ENCODE measurements around the gene RFX3. TPM values are rescaled to one million over a fixed set of nuclear protein-coding genes. Genes with fewer than 3 reads are reported as not detected.

Gene RFX3
- total RNA-seq, 2 donors from 2014 or later = 8.7 to 19.8 TPM

DNA sequence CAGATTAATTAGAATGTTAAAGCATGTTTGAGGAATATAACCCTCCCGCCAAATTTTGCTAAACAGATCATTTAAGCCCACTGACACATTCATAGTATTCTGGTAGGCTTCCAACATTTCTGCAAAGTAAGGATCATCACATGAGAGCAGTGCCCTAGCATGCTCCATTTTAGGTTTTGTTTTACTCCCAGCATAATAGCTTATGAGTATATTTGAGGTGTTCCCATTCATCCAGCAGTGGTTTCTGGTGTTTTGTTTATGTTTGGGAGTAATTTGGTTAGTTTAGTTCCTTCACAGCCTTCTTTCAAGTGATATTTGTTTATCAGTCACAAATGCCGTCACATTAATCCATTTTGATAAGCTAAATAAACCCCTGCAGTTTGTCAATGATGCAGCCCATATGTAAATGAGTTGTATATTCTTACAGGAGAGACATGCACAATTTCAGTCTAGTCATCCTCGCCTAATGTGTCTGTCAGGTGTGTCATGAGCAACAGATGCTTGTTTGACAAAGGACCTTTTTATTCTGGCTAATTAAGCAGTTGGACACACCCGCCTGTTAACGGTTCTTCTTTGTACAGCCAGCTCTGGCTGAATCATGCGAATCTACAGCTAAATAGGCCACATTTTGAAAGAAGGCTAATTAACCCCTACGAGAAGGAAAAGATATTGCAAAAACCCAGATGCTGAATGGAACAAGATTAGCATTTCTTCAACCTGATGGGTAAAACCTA, 124.4 kb downstream of the RFX3 start:
- ATAC-seq (replicated peaks) = no peak
- peaks cover 24% of the 10 kb centered on the region for H3K4me1 Mint-ChIP-seq
- H3K4me3 Mint-ChIP-seq = no peak overlapping the region
- peak overlapping the region; percentile 20 for H3K27ac Mint-ChIP-seq
- no peaks in the 10 kb centered on the region for H3K27me3 Mint-ChIP-seq
- no peaks in the 10 kb centered on the region for H3K9me3 Mint-ChIP-seq
- peaks cover 3% of the 10 kb centered on the region for H3K36me3 Mint-ChIP-seq (ENCODE audit: low read depth)

DNA sequence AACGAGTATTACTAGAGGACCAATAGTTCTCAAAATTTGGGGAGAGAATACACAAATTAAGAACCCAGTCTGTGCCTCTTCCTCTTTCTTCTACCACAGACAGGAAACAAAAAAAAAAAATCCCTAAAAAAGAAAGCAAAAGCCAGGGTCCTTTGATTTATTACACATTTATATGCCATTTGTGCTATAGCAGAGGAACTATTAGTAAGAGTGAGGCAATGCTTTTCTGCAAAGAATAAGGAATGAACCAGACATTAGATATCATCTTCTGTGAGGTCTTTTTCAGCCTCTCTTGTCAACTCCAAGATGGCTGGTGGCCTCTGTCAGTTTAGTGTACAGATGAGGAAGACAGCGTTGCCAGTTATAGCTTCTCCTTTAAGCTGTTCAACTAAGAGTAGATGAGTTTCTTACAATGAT, 127.6 kb downstream of the RFX3 start:
- Mint-ChIP-seq H3K9me3 (no peaks in the 10 kb centered on the region), H3K4me1 (peaks cover 15% of the 10 kb centered on the region), H3K36me3 (ENCODE audit: low read depth) (peaks cover 24% of the 10 kb centered on the region), H3K4me3 (peak overlapping the region; percentile 58), H3K27me3 (no peaks in the 10 kb centered on the region), H3K27ac (peak overlapping the region; percentile 76)
- ATAC-seq (replicated peaks) = peak; percentile 23

DNA sequence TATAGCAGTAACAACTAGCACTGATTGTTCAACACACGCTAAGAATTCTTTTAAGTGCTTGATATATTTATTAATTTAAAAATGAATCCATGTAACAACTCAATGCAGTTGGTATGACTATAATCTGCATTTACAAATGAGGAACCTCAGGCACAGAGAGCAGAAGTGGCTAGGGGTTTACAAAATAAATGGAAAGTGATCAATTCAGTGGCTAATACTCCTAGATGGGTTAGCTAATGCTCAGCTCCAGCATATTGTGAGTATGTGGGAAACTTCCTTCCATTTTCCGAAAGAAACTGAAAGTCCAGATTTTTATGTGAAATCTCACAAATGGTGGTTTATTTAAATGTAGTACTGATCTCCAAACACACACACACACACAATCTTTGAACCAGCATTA, 128.0 kb downstream of the RFX3 start:
- peak overlapping the region; percentile 76 for H3K27ac Mint-ChIP-seq
- ATAC-seq (replicated peaks) = no peak
- H3K4me1 Mint-ChIP-seq = peaks cover 10% of the 10 kb centered on the region
- peak overlapping the region; percentile 58 for H3K4me3 Mint-ChIP-seq
- peaks cover 25% of the 10 kb centered on the region for H3K36me3 Mint-ChIP-seq (ENCODE audit: low read depth)
- H3K9me3 Mint-ChIP-seq = no peaks in the 10 kb centered on the region
- H3K27me3 Mint-ChIP-seq = no peaks in the 10 kb centered on the region

DNA sequence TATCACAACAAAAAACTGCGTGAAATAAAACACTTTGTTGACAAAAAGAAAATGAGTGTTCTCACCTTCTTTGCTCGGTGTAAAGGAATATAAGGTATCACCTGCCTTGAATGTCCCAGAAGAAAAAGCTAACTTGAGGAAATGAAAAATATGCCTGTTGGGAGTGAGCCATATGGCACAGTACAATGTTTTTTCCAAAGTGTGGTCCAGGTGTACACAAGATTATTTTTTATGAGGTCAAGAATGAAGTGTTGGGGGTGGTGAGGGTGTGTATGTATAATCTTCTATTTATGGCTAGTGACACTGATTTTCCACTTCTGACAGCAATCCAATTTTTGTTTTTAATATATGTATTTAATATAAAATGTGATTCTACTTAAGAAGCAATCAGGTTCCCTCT, 134.4 kb downstream of the RFX3 start:
- peaks cover 68% of the 10 kb centered on the region for H3K36me3 Mint-ChIP-seq (ENCODE audit: low read depth)
- H3K4me1 Mint-ChIP-seq = peaks cover 16% of the 10 kb centered on the region
- no peak overlapping the region for H3K4me3 Mint-ChIP-seq
- no peaks in the 10 kb centered on the region for H3K9me3 Mint-ChIP-seq
- no peaks in the 10 kb centered on the region for H3K27me3 Mint-ChIP-seq
- no peak for ATAC-seq (replicated peaks)
- H3K27ac Mint-ChIP-seq = no peak overlapping the region

DNA sequence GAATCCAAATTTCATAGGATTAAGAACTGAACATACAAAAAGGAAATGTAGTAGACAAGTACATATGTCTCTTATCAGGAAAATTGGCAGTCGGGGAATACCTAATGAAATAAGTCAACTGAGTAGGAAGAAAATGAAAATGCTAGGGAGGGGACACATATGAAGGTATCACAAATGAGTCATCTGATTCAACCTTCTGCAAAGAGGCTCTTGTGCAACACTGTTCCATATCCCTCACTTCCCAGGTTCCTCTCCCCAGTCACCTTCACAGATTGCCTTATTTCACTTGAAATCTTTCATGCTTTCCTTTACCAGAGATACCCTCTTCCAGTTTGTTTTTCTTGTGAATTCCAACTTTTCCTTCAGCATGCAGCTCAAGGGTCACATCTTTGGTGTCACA, 139.0 kb downstream of the RFX3 start:
- peak overlapping the region; percentile 17 for H3K27ac Mint-ChIP-seq
- peak overlapping the region; percentile 35 for H3K4me3 Mint-ChIP-seq
- peak; percentile 39 for ATAC-seq (replicated peaks)
- peaks cover 3% of the 10 kb centered on the region for H3K9me3 Mint-ChIP-seq
- no peaks in the 10 kb centered on the region for H3K27me3 Mint-ChIP-seq
- H3K36me3 Mint-ChIP-seq (ENCODE audit: low read depth) = peaks cover 44% of the 10 kb centered on the region
- peaks cover 22% of the 10 kb centered on the region for H3K4me1 Mint-ChIP-seq

DNA sequence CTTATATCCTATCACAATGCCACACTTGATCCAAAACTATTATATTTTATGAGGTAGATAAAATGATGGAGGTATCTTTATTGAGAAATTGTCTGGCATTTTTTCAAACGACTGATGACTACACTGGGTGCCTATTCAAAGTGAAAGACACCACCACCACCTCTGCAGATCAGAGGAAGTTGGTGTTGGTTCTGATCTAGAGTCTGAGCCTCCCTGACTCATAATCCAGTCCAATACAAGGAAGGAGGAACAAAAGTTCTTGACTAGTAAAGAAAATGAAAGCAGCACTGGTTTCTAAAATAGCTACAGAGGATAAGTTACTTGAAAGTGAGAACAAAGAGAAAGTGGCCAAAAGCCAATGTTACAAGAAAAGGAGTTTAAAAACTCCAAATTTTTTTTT, 139.9 kb downstream of the RFX3 start:
- H3K27me3 Mint-ChIP-seq = no peaks in the 10 kb centered on the region
- peak; percentile 100 for ATAC-seq (replicated peaks)
- H3K9me3 Mint-ChIP-seq = peaks cover 3% of the 10 kb centered on the region
- peak overlapping the region; percentile 35 for H3K4me3 Mint-ChIP-seq
- peaks cover 21% of the 10 kb centered on the region for H3K4me1 Mint-ChIP-seq
- no peak overlapping the region for H3K27ac Mint-ChIP-seq
- H3K36me3 Mint-ChIP-seq (ENCODE audit: low read depth) = peaks cover 35% of the 10 kb centered on the region

DNA sequence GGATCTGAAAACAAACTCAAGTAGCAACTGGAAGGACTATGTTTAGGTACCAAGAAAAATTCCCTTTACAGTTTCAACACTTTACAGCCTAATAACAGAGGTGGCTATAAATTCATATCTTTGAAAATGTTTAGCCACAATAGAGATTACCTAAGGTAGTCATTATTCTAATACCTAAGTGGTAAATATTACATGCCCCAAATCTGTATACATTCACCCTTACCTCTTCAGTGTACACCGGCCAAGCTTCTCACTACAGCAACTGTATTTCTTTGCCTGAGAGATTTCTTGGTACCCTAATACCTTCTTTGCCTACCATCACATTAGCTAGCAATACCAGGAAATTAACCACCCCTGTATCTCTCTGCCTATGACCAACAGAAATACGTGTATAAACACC, 154.0 kb downstream of the RFX3 start:
- Mint-ChIP-seq H3K36me3 (ENCODE audit: low read depth) (no peaks in the 10 kb centered on the region), H3K9me3 (no peaks in the 10 kb centered on the region), H3K4me1 (no peaks in the 10 kb centered on the region), H3K27ac (no peak overlapping the region), H3K4me3 (no peak overlapping the region), H3K27me3 (no peaks in the 10 kb centered on the region)
- no peak for ATAC-seq (replicated peaks)

DNA sequence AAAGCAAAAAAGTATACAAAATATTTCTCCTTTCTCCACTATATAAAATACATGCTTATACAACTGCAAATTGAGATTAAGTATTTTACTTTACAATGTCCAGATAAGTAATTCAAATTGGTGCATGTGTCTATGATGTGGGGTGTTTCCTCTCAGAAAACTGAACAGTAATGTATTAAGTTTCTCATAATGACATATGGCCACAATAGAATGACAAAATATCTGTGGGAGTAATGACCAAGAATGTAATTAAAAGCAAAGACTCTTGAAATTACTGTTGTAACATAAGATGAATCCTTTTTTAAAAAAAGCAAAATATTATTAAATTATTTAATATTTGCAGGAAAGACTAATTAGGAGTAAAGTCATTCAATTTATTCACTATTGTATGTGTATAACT, 155.1 kb downstream of the RFX3 start:
- Mint-ChIP-seq H3K27ac (no peak overlapping the region), H3K36me3 (ENCODE audit: low read depth) (no peaks in the 10 kb centered on the region)

DNA sequence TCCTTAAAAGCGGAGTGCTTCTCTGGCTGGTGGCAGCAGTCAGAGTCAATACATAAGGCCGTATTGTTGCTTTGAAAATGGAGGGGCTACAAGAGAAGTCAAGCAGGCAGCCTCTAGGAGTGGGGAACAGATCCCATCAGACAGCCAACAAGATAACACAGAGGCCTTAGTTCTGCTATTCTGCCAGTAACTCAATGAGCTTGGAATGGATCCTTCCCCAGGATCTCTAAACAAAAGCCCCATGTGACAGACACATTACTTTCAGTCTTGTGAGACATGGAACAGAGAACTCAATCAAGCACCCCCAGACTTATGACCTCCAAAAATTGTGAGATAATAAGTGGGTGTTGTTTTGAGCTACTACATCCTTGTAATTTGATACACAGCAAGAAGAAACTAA, 158.6 kb downstream of the RFX3 start:
- ATAC-seq (replicated peaks) = no peak
- no peaks in the 10 kb centered on the region for H3K9me3 Mint-ChIP-seq
- H3K27ac Mint-ChIP-seq = no peak overlapping the region
- no peaks in the 10 kb centered on the region for H3K4me1 Mint-ChIP-seq
- no peaks in the 10 kb centered on the region for H3K36me3 Mint-ChIP-seq (ENCODE audit: low read depth)
- no peaks in the 10 kb centered on the region for H3K27me3 Mint-ChIP-seq
- H3K4me3 Mint-ChIP-seq = no peak overlapping the region

More for the DNA sequence above, 155.1 kb downstream of the RFX3 start:
- H3K4me1 Mint-ChIP-seq = no peaks in the 10 kb centered on the region
- ATAC-seq (replicated peaks) = no peak
- no peaks in the 10 kb centered on the region for H3K9me3 Mint-ChIP-seq
- no peak overlapping the region for H3K4me3 Mint-ChIP-seq
- no peaks in the 10 kb centered on the region for H3K27me3 Mint-ChIP-seq

DNA sequence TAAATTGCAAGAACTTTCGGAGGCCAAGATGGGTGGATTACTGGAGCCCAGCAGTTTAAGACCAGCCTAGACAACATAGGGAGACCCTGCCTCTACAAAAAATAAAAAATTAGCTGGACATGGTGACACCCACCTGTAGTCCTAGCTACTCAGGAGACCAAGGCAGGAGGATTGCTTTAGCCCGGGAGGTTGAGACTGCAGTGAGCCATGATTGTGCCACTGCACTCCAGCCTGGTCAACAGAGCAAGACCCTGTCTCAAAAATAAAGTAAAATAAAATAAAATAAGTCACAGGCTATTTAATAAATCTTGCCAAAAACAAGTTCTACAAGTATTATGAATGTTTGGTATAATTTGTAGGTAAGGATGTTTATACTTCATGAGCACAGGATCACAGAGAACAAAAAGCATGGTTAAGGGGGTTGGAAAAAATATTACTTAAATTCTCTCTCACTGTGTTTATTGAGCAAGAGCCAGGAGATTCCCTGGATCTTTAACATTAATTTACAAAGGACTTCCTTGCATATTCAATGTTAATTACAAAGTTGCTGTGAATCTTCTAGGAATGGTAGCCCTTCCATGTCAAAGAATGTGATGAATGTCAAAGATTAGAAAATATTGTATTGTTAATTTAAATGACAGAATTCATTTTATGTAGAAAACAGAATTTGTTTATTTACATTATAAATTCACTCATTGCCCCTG, 164.0 kb downstream of the RFX3 start:
- H3K4me1 Mint-ChIP-seq = peaks cover 6% of the 10 kb centered on the region
- no peak overlapping the region for H3K27ac Mint-ChIP-seq
- no peak overlapping the region for H3K4me3 Mint-ChIP-seq
- peaks cover 12% of the 10 kb centered on the region for H3K36me3 Mint-ChIP-seq (ENCODE audit: low read depth)
- no peak for ATAC-seq (replicated peaks)
- H3K27me3 Mint-ChIP-seq = no peaks in the 10 kb centered on the region
- peaks cover 10% of the 10 kb centered on the region for H3K9me3 Mint-ChIP-seq

DNA sequence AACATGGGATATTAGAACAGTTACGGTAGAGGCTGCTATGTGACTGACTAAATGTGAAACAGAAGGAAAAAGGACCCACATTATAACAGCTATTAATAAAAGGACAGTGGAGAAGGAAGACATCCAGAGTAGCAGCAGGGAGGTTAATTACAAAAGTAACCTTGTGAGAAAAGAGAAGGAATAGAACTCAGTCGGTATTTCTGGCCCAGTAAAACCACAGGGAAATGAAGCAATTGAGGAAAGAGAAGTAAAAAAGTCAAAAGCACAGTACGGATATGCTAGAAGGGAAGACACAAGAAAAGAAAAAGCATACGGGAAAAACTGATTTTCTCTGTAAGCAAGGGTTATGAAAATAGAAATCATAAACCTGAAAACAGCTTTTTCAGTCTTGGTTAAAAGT, 164.7 kb downstream of the RFX3 start:
- Mint-ChIP-seq H3K4me3 (no peak overlapping the region), H3K4me1 (peaks cover 6% of the 10 kb centered on the region), H3K9me3 (peaks cover 10% of the 10 kb centered on the region), H3K27ac (no peak overlapping the region), H3K27me3 (no peaks in the 10 kb centered on the region), H3K36me3 (ENCODE audit: low read depth) (peaks cover 12% of the 10 kb centered on the region)
- ATAC-seq (replicated peaks) = no peak

DNA sequence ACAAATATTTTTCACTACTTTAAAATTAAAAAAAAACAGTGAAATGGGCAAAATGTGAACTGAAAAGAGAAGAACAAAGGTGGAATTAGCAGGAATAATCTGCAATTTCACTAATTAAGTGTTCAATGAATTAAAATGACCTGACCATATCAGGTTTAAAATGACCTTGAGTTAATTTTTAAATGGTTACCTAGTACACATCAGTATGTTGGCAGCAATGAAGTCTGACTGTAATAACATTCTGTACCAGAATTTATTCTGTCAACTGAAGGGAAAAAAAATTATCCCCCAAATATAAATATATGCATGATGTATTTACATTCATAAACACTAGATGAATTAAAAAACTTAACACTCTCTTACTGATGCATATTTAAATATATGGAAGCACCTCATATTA, 165.6 kb downstream of the RFX3 start:
- H3K4me3 Mint-ChIP-seq = no peak overlapping the region
- no peak overlapping the region for H3K27ac Mint-ChIP-seq
- H3K4me1 Mint-ChIP-seq = peaks cover 6% of the 10 kb centered on the region
- peaks cover 10% of the 10 kb centered on the region for H3K9me3 Mint-ChIP-seq
- H3K27me3 Mint-ChIP-seq = no peaks in the 10 kb centered on the region
- no peak for ATAC-seq (replicated peaks)
- peaks cover 12% of the 10 kb centered on the region for H3K36me3 Mint-ChIP-seq (ENCODE audit: low read depth)

DNA sequence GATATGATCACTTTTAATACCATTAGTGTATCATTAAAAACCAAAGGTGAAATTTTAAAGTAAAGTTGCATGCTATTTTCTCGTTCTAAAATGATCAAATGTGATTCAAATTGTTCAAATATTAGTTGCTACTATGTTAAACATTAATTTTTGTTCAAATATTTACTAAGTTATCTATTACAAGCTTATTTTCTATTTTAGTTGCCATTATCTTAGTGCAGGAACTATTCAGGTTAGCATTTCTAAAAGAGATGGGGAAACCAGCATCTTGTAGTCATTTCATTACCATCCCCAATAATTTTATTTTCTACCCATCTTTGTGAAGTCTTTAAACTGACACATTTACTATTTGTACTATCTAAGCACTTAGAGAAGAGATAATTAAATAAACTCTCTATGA, 166.0 kb downstream of the RFX3 start:
- peaks cover 10% of the 10 kb centered on the region for H3K9me3 Mint-ChIP-seq
- peaks cover 12% of the 10 kb centered on the region for H3K36me3 Mint-ChIP-seq (ENCODE audit: low read depth)
- no peaks in the 10 kb centered on the region for H3K27me3 Mint-ChIP-seq
- no peak for ATAC-seq (replicated peaks)
- peaks cover 6% of the 10 kb centered on the region for H3K4me1 Mint-ChIP-seq
- H3K4me3 Mint-ChIP-seq = no peak overlapping the region
- no peak overlapping the region for H3K27ac Mint-ChIP-seq

DNA sequence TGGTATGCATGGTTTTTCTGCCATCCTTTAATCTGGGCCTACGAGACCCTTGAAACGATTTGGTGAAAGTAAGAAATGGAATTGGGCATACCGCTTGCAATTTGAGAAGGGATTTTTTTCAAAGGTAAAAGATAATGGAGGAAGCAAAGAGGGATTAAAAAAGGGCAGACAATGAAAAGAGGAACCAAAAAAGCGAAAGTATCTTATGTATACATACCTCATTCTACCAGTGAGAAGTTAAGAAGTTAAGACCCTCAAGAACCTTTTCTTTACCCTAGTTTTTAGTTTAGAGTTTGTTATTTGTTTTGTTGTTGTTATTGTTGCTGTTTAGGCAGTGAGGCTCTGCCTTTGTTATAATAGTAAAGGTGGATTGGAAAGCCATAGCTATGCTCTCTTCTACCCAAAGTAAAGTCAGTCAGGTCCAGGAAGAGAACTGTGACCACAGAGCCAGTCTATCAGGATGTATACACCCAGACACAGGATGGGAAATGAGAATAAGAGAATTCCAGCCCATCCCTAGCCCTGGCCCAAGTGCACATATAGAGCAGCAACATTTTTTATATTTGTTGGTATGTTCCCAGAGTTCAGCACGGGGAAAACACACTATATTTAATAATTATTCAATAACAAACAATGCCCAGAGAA, 166.6 kb downstream of the RFX3 start:
- no peaks in the 10 kb centered on the region for H3K27me3 Mint-ChIP-seq
- peaks cover 6% of the 10 kb centered on the region for H3K4me1 Mint-ChIP-seq
- ATAC-seq (replicated peaks) = no peak
- H3K9me3 Mint-ChIP-seq = peaks cover 10% of the 10 kb centered on the region
- peaks cover 14% of the 10 kb centered on the region for H3K36me3 Mint-ChIP-seq (ENCODE audit: low read depth)
- no peak overlapping the region for H3K27ac Mint-ChIP-seq
- H3K4me3 Mint-ChIP-seq = no peak overlapping the region

DNA sequence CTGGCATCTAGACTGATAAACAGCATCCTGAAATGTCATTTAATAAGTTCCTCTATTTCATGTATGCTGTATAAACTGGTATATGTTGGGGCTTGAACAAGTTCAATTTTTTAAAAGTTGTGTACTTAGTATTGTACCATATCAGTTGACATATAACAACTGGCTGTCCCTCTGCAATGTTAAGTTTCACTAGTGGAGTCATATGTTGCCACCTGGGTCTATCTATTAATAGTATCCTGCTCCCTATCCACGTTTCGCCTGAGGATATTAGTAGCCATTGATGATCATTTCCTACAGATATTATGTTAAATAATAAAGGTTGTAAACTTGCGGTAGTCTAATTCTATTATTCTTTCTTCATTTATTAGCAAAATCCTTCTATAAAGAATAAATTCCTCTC, 177.6 kb downstream of the RFX3 start:
- no peaks in the 10 kb centered on the region for H3K9me3 Mint-ChIP-seq
- H3K27ac Mint-ChIP-seq = no peak overlapping the region
- H3K36me3 Mint-ChIP-seq (ENCODE audit: low read depth) = peaks cover 23% of the 10 kb centered on the region
- H3K4me3 Mint-ChIP-seq = no peak overlapping the region
- no peaks in the 10 kb centered on the region for H3K27me3 Mint-ChIP-seq
- H3K4me1 Mint-ChIP-seq = peaks cover 5% of the 10 kb centered on the region
- ATAC-seq (replicated peaks) = no peak
